HG03175 (cell line): ENCODE results near the gene ZBED6.

Source experiments
- ATAC-seq: cut with Tn5 transposase; IDR thresholded peaks from one replicate; pipeline ENCODE4 v1.9.1; 2021; ENCODE audit warnings: mild to moderate bottlenecking, moderate library complexity; ENCODE audit not compliant: unreplicated experiment

ZBED6 gene

DNA sequence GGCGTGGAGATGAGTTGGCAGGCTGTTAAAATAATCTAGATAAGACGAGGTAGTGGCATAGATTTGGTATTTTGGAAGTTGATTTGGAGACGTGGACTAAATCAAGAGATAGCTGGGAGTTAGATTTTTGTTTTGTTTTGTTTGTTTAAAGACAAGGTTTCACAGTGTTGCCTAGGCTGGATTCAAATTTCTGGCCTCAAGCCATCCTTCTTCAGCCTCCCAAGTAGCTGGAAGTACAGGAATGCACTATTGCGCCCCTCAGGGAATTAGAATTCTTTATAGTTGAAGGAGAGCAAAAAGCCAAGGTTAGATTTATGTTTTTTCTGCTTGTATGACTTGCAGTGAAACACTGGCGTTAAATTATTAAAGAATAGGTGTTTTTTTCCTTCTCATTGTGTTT is 43.7 kb downstream of the ZBED6 start:
- no peak for ATAC-seq

DNA sequence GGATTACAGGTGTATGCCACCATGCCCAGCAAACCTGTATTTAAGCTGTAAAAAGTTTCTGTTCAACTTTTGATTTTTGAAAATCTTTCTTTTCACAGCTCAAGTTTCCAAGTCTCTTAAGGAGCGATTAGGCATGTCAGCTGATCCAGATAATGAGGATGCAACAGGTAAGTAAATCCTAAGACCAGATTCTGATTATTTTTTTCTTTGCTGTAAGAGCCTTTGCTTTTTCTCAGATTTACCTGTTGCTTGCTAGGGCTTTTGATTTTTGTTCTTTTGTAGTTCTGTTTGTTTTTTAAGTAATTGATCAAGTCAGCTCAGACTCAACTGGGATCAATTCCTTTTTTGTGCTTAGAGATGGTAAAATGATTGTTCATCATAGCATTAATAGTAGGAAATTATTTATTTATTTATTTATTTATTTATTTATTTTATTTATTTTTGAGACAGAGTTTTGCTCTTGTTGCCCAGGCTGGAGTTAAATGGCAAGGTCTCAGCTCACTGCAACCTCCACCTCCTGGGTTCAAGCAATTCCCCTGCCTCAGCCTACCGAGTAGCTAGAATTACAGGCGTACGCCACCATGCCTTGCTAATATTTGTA is 44.9 kb downstream of the ZBED6 start:
- no peak for ATAC-seq

DNA sequence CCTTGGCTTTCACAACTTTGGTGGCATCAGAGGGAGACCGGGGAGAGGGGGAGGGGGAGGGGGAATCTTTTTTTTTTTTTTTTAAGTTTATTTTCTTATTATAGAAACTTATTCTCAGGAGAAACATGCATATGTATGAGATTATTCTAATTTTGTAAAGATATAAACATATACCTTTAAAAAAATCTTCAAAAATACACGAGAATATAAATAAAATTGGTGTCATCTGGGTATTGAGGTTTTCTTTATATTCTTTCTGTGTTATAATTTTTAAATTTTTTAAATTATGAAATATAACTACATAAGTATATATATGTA is 47.1 kb downstream of the ZBED6 start:
- ATAC-seq = no peak

GRCh38 chr1:203843435-203843834 is 48.0 kb downstream of the ZBED6 start:
- ATAC-seq = no peak
